ENCODE data around the gene CHCHD6.

- TF ChIP-seq CTCF (IDR thresholded peaks at IDR 0.05) (no peak), POLR2A (IDR thresholded peaks at IDR 0.05) (no peak)
Observed at GRCh38 chr3:126731044-126731443, 27.0 kb downstream of the CHCHD6 start.
